ENCODE measurements around the gene NCR3LG1. TPM values are rescaled to one million over a fixed set of nuclear protein-coding genes. Genes with fewer than 3 reads are reported as not detected.
A peak's percentile ranks its signal among the peaks of the same experiment; 100 is the strongest.

The NCR3LG1 gene
- total RNA-seq, 1 donor from 2014 or later: 0.80 TPM

DNA sequence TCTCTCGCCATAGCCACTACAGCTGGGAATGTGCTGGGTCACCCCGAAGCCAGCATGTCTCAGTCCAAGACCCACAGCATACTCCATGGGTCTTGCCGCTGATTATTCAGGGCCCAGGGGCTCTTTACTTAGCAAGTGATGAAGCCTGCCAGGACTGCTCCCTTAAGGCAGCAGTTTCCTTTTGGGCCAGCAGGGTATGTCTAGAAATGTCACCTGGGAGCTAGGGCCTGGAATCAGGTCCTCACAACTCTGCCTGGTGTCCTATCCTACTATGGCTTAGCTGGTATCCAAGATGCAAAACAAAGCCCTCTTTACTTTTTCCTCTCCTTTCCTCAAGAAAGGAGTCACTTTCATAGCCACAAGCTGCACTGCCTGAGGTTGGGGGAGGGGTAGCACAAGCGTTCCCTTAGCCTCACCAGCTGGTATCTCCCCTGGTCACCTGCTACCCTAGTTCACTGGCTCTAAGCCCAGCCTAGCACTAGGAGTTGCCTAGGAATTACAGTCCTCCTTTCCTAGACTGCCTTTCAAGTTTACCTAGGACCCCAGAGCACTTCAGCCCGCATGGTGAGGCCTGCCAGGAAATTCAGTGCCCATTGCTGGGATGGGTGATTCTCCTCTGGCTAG, 22.6 kb upstream of the NCR3LG1 start:
- Histone ChIP-seq H3K27ac (replicated peaks) (no peak overlapping the region), H3K4me1 (peaks cover 17% of the 10 kb centered on the region), H3K27me3 (ENCODE audit: low read depth) (no peaks in the 10 kb centered on the region), H3K9me3 (replicated peaks) (no peaks in the 10 kb centered on the region), H3K4me3 (no peak overlapping the region), H3K36me3 (peaks cover 43% of the 10 kb centered on the region)
- peak; percentile 23 for DNase-seq
- intact Hi-C loops (cut with micrococcal nuclease): no loop called here
- TF ChIP-seq, protein P1, sequence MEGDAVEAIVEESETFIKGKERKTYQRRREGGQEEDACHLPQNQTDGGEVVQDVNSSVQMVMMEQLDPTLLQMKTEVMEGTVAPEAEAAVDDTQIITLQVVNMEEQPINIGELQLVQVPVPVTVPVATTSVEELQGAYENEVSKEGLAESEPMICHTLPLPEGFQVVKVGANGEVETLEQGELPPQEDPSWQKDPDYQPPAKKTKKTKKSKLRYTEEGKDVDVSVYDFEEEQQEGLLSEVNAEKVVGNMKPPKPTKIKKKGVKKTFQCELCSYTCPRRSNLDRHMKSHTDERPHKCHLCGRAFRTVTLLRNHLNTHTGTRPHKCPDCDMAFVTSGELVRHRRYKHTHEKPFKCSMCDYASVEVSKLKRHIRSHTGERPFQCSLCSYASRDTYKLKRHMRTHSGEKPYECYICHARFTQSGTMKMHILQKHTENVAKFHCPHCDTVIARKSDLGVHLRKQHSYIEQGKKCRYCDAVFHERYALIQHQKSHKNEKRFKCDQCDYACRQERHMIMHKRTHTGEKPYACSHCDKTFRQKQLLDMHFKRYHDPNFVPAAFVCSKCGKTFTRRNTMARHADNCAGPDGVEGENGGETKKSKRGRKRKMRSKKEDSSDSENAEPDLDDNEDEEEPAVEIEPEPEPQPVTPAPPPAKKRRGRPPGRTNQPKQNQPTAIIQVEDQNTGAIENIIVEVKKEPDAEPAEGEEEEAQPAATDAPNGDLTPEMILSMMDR (IDR thresholded peaks at IDR 0.05; ENCODE audit: borderline replicate concordance): no peak

DNA sequence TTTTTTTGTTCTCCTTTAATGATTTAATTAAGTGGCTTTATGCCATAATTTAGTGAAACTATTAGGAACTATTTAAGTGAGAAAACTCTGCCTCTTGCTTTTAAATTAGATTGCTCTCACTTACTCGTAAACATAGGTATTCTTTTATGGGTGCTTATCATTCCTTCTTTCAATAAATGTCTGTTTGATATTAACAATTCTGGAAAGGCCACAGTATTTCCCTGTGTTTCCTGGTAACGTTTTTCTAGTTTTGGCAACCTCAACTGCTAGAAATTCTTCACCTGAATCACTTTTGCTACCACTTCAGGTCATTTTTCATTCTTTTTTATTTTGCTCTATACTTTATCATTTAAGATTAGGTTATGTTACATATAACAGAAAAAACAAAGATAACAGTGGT, 19.9 kb upstream of the NCR3LG1 start:
- no peaks in the 10 kb centered on the region for H3K9me3 ChIP-seq (replicated peaks)
- intact Hi-C loops (cut with micrococcal nuclease): no loop called here
- no peaks in the 10 kb centered on the region for H3K27me3 ChIP-seq (ENCODE audit: low read depth)
- DNase-seq: no peak
- H3K36me3 ChIP-seq: peaks cover 40% of the 10 kb centered on the region
- TF ChIP-seq, protein P1 (IDR thresholded peaks at IDR 0.05; ENCODE audit: borderline replicate concordance): no peak
- H3K4me3 ChIP-seq: no peak overlapping the region
- H3K4me1 ChIP-seq: peaks cover 18% of the 10 kb centered on the region
- no peak overlapping the region for H3K27ac ChIP-seq (replicated peaks)

DNA sequence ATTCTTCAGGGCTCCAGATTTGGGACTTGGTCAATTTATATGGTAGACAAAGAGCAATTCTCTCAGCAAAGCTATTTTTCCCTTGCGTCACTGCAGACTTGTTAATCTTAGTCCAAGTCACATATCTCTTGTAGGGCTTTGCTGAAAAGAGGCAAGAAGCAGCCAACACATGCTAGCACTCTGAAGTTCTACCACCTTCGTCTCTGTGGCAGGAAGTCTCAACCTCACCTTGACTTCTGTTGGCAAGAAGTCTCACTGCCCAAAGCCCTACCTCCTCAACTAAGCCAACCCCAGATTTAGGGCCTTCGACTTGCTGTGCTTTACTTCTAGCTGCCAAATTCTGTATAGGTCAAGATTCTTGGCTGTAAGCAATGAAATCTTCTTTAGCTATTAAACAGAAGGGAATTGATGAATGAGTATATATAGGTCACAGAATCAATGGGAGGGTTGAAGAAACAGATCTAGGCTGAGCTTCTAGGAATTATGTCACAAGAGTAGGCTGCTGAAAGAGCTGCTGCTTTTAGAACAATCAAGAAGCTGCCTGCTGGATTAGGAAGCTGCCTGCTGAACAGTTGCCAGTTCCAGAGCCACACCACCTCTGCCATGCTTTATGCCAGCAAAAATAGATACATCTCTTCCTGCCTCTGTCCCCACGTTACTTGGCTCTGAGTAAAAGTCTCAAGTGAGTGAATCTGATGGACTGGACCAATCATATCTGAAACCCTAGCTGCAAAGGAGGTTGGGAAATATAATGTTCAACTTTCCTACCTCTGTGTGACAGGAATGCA, 17.6 kb upstream of the NCR3LG1 start:
- DNase-seq: peak; percentile 33
- peaks cover 15% of the 10 kb centered on the region for H3K4me1 ChIP-seq
- intact Hi-C loops (cut with micrococcal nuclease): no loop called here
- H3K36me3 ChIP-seq: peaks cover 28% of the 10 kb centered on the region
- no peaks in the 10 kb centered on the region for H3K27me3 ChIP-seq (ENCODE audit: low read depth)
- H3K4me3 ChIP-seq: no peak overlapping the region
- no peaks in the 10 kb centered on the region for H3K9me3 ChIP-seq (replicated peaks)
- peak overlapping the region; percentile 18 for H3K27ac ChIP-seq (replicated peaks)
- TF ChIP-seq, protein P1 (IDR thresholded peaks at IDR 0.05; ENCODE audit: borderline replicate concordance): no peak

DNA sequence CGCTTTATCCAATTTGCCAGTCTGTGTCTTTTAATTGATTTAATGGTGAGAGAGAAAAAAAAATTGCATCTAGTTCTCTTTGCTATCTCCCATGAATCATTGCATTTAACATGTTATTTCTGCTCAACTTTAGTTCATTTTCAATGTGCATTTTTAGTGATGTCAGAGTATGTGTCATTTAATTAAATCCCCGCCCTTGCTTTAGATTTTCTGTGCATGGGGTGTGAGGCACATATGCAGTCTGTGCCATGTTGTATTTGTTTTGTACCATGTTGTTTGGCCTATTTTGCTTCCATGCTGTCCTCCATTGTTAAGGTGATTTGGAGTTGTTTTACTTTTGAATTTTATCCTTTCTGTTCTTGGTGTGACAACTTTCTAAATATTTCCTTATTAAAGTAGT, 8.3 kb upstream of the NCR3LG1 start:
- Histone ChIP-seq H3K4me1 (no peaks in the 10 kb centered on the region), H3K4me3 (no peak overlapping the region), H3K27ac (replicated peaks) (no peak overlapping the region), H3K36me3 (no peaks in the 10 kb centered on the region), H3K9me3 (replicated peaks) (no peaks in the 10 kb centered on the region), H3K27me3 (ENCODE audit: low read depth) (no peaks in the 10 kb centered on the region)
- intact Hi-C loops (cut with micrococcal nuclease): no loop called here
- TF ChIP-seq, protein P1 (IDR thresholded peaks at IDR 0.05; ENCODE audit: borderline replicate concordance): no peak
- DNase-seq: no peak

DNA sequence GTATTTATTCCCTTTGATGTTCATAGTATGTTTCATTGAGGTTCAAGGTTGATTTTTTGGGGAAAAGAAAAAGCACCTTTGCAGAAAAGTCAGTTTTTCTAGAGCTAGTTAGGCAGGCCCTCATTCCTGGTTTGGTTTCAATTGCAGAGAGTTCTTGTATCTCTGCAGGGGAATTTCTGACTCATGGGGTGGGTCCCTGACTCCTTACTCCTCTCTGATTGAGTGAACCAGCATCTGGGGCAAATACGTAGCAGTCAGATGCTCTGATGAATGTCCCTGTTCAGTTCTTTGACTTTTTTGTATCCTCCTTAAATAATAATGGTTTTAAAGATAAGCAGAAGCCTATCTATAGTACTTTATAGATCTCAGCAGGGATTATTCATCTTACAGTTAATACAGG, 7.7 kb upstream of the NCR3LG1 start:
- no peaks in the 10 kb centered on the region for H3K9me3 ChIP-seq (replicated peaks)
- intact Hi-C loops (cut with micrococcal nuclease): no loop called here
- DNase-seq: no peak

More for the DNA sequence above, 7.7 kb upstream of the NCR3LG1 start:
- Histone ChIP-seq H3K36me3 (no peaks in the 10 kb centered on the region), H3K4me1 (no peaks in the 10 kb centered on the region), H3K27ac (replicated peaks) (no peak overlapping the region), H3K27me3 (ENCODE audit: low read depth) (no peaks in the 10 kb centered on the region), H3K4me3 (no peak overlapping the region)
- TF ChIP-seq, protein P1 (IDR thresholded peaks at IDR 0.05; ENCODE audit: borderline replicate concordance): no peak
